Loucy (cell line): Measurements from ENCODE around the gene DCP1B.

Experiments
- H2AFZ ChIP-seq: fragments of 200-600 bp; sonication (generic); 2 replicates; pipeline ENCODE4 v1.6.0; 2016; ENCODE audit warnings: antibody characterized with exemption, mild to moderate bottlenecking, low read length, moderate library complexity
- H3F3A ChIP-seq: fragments of 200-600 bp; 2 replicates; pipeline ENCODE4 v1.6.0; 2016; ENCODE audit warnings: antibody characterized with exemption, low read depth, mild to moderate bottlenecking
- H3K27me3 ChIP-seq: fragments of 200-600 bp; sonication (generic); 2 replicates; pipeline ENCODE4 v1.6.1; 2014; ENCODE audit warnings: low read length, mild to moderate bottlenecking; ENCODE audit not compliant: insufficient read depth, poor library complexity, severe bottlenecking
- H3K36me3 ChIP-seq: fragments of 200-600 bp; sonication (generic); 2 replicates; pipeline ENCODE4 v1.6.1; 2016; ENCODE audit warnings: low read length; ENCODE audit not compliant: insufficient read depth
- H3K4me1 ChIP-seq: fragments of 200-600 bp; sonication (generic); 2 replicates; pipeline ENCODE4 v1.5.1; 2014; ENCODE audit warnings: low read length, mild to moderate bottlenecking; ENCODE audit not compliant: insufficient read depth, poor library complexity, severe bottlenecking
- H3K4me2 ChIP-seq: fragments of 200-600 bp; sonication (generic); 2 replicates; pipeline ENCODE4 v1.6.0; 2014; ENCODE audit warnings: antibody characterized with exemption, low read length, low read depth, mild to moderate bottlenecking; ENCODE audit not compliant: poor library complexity, severe bottlenecking
- H3K4me3 ChIP-seq: fragments of 200-600 bp; sonication (generic); 2 replicates; pipeline ENCODE4 v1.5.1; 2014; ENCODE audit warnings: low read length, mild to moderate bottlenecking, mixed read lengths; ENCODE audit not compliant: poor library complexity, severe bottlenecking
- H3K79me2 ChIP-seq: fragments of 200-600 bp; sonication (generic); 2 replicates; pipeline ENCODE4 v1.6.1; 2014; ENCODE audit warnings: low read length; ENCODE audit not compliant: insufficient read depth
- H3K9ac ChIP-seq: fragments of 200-600 bp; sonication (generic); 2 replicates; pipeline ENCODE4 v1.6.0; 2014; ENCODE audit warnings: mild to moderate bottlenecking, low read depth, low read length, moderate library complexity; ENCODE audit not compliant: poor library complexity, severe bottlenecking
- H3K9me2 ChIP-seq: fragments of 200-600 bp; sonication (generic); replicated peaks from 2 replicates; pipeline ENCODE4 v1.6.1; 2016; ENCODE audit warnings: low read depth, low read length, mixed read lengths
- H3K9me3 ChIP-seq: fragments of 200-600 bp; sonication (generic); 2 replicates; pipeline ENCODE4 v1.6.1; 2014; ENCODE audit warnings: mild to moderate bottlenecking, antibody characterized with exemption, low read length, low read depth; ENCODE audit not compliant: insufficient read depth
- H4K20me1 ChIP-seq: fragments of 200-600 bp; sonication (generic); 2 replicates; pipeline ENCODE4 v1.6.0; 2014; ENCODE audit warnings: antibody characterized with exemption, low read length, mild to moderate bottlenecking; ENCODE audit not compliant: insufficient read depth, poor library complexity, severe bottlenecking
- CTCF ChIP-seq: fragments of 200-600 bp; sonication (generic); conservative IDR thresholded peaks from 2 replicates; pipeline ENCODE4 v1.5.1; 2014; ENCODE audit warnings: mild to moderate bottlenecking, antibody characterized with exemption, low read length
- EZH2phosphoT487 ChIP-seq: fragments of 200-600 bp; IDR thresholded peaks from 2 replicates; pipeline ENCODE4 v1.6.1; 2018; ENCODE audit warnings: antibody characterized with exemption, mild to moderate bottlenecking, moderate library complexity, borderline replicate concordance

The DCP1B gene

GRCh38 chr12:1936406-1937320 is 67.6 kb downstream of the DCP1B start:
- peaks cover 48% of the 10 kb centered on the region for H3K4me1 ChIP-seq
- no peak overlapping the region for H3K4me3 ChIP-seq
- peaks cover 8% of the 10 kb centered on the region; the same call in 1 of the 2 replicates for H3K36me3 ChIP-seq
- no peak overlapping the region for H3K4me2 ChIP-seq
- no peaks in the 10 kb centered on the region for H3K9me3 ChIP-seq
- H2AFZ ChIP-seq = no peak overlapping the region
- TF ChIP-seq CTCF (no peak), EZH2phosphoT487 (no peak)
- no peaks in the 10 kb centered on the region for H4K20me1 ChIP-seq
- H3K9ac ChIP-seq = no peak overlapping the region
- no peaks in the 10 kb centered on the region for H3F3A ChIP-seq
- H3K79me2 ChIP-seq = no peaks in the 10 kb centered on the region
- no peaks in the 10 kb centered on the region for H3K27me3 ChIP-seq
- no peaks in the 10 kb centered on the region for H3K9me2 ChIP-seq

- TF ChIP-seq CTCF (no peak), EZH2phosphoT487 (no peak)
- H3K4me2 ChIP-seq = no peak overlapping the region
Observed at GRCh38 chr12:1935700-1936378, 68.4 kb downstream of the DCP1B start.

DNA sequence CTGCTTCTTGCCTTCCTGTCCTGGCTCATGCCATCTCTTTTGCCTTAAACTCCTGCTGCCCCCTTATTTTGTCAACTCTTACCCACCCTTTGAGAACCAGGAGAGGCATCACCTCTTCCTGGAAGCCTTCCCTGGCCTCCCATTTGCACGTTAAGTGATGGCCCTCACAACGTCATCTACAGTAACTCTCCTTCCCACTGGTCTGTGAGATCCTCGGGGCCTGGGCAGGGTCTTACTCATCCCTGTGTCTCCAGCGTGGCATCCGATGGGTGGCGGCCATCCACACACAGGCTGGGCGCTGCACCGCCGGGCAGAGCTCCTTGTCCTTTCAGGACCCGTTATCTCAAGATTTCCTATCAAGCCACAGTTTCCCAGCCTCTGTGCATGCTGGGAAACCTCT is 69.0 kb downstream of the DCP1B start:
- no peak overlapping the region for H3K4me3 ChIP-seq
- no peaks in the 10 kb centered on the region for H3K9me2 ChIP-seq
- no peak overlapping the region for H3K9ac ChIP-seq
- H3K36me3 ChIP-seq = peaks cover 8% of the 10 kb centered on the region; the same call in 1 of the 2 replicates
- H3K9me3 ChIP-seq = no peaks in the 10 kb centered on the region
- no peaks in the 10 kb centered on the region for H4K20me1 ChIP-seq
- no peak for TF ChIP-seq CTCF
- no peak for TF ChIP-seq EZH2phosphoT487
- H3K4me2 ChIP-seq = no peak overlapping the region
- no peak overlapping the region for H2AFZ ChIP-seq
- H3K27me3 ChIP-seq = no peaks in the 10 kb centered on the region
- no peaks in the 10 kb centered on the region for H3K79me2 ChIP-seq
- no peaks in the 10 kb centered on the region for H3F3A ChIP-seq
- H3K4me1 ChIP-seq = peaks cover 53% of the 10 kb centered on the region

More at GRCh38 chr12:1935700-1936378, 68.4 kb downstream of the DCP1B start:
- H3K79me2 ChIP-seq = no peaks in the 10 kb centered on the region
- no peaks in the 10 kb centered on the region for H4K20me1 ChIP-seq
- no peaks in the 10 kb centered on the region for H3K9me2 ChIP-seq
- H3K4me1 ChIP-seq = peaks cover 48% of the 10 kb centered on the region
- H3F3A ChIP-seq = no peaks in the 10 kb centered on the region
- H3K27me3 ChIP-seq = no peaks in the 10 kb centered on the region
- peaks cover 8% of the 10 kb centered on the region; the same call in 1 of the 2 replicates for H3K36me3 ChIP-seq
- H3K9me3 ChIP-seq = no peaks in the 10 kb centered on the region
- no peak overlapping the region for H3K9ac ChIP-seq
- no peak overlapping the region for H2AFZ ChIP-seq
- no peak overlapping the region for H3K4me3 ChIP-seq
